GM12801 (cell line): ENCODE results near the gene SH2D6.

Experiments
- TF ChIP-seq, protein P1 (sequence below): IDR thresholded peaks from one replicate; pipeline ENCODE4 v1.5.1; 2011; ENCODE audit warnings: control low read depth; ENCODE audit not compliant: insufficient read length; ENCODE audit errors: extremely low read depth

The SH2D6 gene

DNA sequence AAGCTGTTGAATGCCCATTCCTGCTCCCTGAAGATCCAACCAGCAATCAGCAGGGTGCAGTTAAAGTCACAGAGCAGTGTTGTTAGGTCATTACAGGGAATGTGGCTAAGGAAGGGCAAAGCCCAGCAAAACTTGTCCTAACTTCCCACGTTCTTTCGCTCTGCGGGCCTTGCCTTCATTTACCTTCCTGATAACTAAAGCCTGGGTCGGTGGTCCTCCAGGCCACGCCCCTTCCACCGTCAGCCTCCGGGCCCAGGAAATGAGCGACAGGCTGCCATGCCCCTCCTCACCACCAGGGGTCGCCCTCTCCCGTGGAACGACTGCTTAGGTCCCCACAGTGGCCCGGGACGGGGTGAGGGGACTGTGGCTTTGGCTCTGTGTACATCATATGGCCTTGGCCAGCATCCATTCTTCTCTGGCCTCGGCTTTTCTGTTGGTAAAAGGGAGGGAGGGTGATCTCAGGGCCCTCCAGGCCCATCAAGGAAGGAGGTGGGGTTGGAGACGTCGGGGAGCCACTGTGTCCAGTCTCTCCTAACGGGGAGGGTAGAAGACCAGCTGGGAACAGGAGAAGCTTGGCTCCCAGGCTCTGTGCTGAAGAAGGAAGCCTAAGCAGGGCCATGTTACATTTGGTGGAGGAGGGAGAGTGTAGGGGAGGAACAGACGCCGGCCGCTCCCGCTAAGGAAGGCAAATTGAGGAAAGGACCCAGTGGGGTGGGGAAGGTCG is 2.2 kb downstream of the SH2D6 start:
- TF ChIP-seq, protein P1, sequence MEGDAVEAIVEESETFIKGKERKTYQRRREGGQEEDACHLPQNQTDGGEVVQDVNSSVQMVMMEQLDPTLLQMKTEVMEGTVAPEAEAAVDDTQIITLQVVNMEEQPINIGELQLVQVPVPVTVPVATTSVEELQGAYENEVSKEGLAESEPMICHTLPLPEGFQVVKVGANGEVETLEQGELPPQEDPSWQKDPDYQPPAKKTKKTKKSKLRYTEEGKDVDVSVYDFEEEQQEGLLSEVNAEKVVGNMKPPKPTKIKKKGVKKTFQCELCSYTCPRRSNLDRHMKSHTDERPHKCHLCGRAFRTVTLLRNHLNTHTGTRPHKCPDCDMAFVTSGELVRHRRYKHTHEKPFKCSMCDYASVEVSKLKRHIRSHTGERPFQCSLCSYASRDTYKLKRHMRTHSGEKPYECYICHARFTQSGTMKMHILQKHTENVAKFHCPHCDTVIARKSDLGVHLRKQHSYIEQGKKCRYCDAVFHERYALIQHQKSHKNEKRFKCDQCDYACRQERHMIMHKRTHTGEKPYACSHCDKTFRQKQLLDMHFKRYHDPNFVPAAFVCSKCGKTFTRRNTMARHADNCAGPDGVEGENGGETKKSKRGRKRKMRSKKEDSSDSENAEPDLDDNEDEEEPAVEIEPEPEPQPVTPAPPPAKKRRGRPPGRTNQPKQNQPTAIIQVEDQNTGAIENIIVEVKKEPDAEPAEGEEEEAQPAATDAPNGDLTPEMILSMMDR, result no peak

GRCh38 chr2:85421260-85422071 is 3.0 kb downstream of the SH2D6 start:
- TF ChIP-seq, protein P1, result no peak

DNA sequence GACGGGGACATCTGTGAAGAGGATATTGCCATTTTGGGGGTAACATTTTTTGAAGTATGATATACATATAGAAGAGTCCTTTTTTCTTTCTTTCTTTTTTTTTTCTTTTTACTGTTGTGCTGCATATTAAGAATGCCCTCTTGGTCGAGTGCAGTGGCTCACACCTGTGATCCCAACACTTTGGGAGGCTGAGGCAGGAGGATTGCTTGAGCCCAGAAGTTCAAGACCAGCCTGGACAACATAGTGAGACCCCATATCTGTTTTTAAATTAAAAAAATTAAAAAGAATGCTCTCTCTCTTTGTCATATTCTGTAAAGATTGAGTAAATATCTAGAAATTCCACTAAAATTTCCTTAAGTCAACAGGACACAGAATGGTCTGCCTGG is 3.6 kb downstream of the SH2D6 start:
- TF ChIP-seq, protein P1, result no peak

DNA sequence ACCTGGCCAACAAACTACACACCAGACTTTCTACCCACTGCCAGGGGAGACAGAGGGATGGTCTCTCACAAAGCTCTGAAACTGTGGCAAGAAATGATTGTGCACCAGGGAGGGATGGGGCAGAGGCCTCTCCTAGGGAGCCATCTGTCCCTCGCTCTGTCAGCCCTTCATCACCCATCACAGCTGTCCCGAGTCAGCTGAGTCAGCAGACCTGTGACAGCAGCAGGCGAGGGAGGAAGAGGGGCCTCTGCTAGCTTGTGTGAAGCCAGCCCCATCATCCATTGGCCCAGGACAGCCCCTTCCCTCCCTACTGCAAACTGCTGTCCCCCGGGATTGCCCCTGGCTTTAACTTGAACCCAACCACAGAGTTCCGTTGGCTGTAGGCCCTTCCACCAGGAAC is 5.0 kb downstream of the SH2D6 start:
- TF ChIP-seq, protein P1, result no peak

DNA sequence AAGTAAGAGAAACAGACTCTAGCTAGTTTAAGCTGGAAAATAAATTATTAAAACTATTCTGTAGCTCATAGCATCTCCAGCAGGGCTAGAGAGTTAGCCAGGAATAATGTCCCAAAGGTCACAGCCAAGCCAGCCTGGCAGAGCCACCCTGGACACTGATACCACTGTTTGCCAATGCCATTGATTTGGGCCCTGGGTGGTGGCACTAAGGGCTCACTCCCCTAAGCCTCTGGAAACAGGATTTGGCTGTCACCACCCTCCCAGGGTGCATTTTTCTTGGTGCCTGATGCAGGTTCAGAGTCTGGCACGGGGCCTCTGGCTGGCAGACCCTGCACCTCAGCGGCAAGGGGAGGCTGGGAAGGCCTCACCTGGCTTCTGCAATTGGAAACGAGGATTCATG is 7.1 kb downstream of the SH2D6 start:
- TF ChIP-seq, protein P1, result no peak

DNA sequence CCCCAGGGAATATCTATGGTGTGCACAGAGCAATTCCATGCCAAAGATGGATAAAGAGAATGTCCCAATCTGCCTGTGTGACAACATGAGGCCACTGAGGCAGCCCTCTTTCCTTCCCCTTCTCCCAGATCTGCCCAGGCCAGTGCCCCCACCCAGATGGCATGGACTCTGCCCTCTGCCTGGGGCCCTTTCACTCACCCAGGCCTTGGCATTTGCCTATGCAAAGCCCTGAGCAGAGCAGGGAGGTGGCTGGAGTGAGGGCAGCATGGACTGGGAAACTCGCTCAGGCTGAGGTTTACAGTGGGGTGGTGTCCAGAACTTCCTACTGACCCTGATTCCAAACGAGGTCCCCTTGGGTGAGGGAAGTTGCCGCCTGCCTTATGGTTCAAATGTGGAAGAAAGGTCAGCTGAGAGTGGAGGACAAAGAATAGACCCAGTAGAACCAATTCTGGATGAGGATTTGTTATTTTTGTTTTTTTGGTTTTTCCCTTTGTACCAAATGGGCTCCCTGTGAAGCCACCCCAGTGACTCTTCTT is 8.9 kb downstream of the SH2D6 start:
- TF ChIP-seq, protein P1, result no peak

DNA sequence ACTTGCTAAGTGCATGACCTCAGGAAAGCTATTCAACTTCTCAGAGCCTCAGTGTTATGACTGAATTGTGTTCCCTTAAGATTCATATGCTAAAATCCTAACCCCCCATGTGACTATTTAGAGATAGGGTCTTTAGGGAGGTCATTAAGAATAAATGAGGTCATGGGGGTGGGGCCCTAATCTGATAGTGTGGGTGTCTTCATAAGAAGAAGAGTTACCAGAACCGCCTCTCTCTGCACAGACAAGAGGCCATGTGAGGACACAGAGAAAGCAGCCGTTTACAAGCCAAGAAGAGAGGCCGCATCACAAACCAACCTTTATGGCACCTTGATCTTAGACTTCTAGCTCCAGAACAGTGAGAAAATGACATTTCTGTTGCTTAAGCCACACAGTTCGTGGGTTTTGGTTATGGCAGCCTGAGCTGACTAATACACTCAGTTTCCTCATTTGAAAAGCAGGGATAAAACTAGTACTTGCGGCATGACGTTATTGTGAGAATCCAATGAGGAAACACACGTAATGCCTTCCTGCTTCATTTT is 9.9 kb downstream of the SH2D6 start:
- TF ChIP-seq, protein P1, result no peak
